HepG2 (cell line): ENCODE measurements around the gene TBC1D30. TPM values are rescaled to one million over a fixed set of nuclear protein-coding genes. Genes with fewer than 3 reads are reported as not detected.

Experiments
- ATAC-seq: fragments of 200-7000 bp; cut with Tn5 transposase; 3 replicates; pipeline ENCODE4 v1.9.1; 2020; ENCODE audit warnings: mild to moderate bottlenecking, moderate library complexity
- BruUV-seq: library from RNA; stranded (reverse); fragments of 400-500 nt; replicated peaks from 2 replicates; lab custom pipeline; 2021; lab: Mats Ljungman, UMichigan
- CTCF ChIA-PET: fragments of 300-600 bp; formaldehyde crosslinking; extraction: SDS; loops from one replicate; lab custom pipeline; 2021; ENCODE audit warnings: low total read pairs, inconsistent platforms, low intra/inter-chr PET ratio; lab: Yijun Ruan, JAX
- POLR2A ChIA-PET: fragments of 350-600 bp; sonication (Branson Sonifier 250); formaldehyde crosslinking; loops from one replicate; lab custom pipeline; 2020; ENCODE audit warnings: antibody characterized with exemption, inconsistent platforms; lab: Yijun Ruan, JAX
- DNase-seq: peaks from one replicate; pipeline ENCODE4 v3.0.0-alpha.2; 2015; ENCODE audit warnings: low spot score
- FAIRE-seq: peaks from 3 replicates; lab custom pipeline; 2011; peaks lifted over from hg19 to GRCh38; lab: Jason Lieb, UNC
- H2AFZ ChIP-seq: one replicate; pipeline ENCODE4 v1.6.1; 2011; ENCODE audit warnings: low read length, inconsistent platforms
- H3K27ac ChIP-seq: fragments of 300-600 bp; 3 replicates; pipeline ENCODE4 v1.8.0; 2011; ENCODE audit warnings: mixed run types, mild to moderate bottlenecking, mixed read lengths, low read length, inconsistent platforms; ENCODE audit not compliant: insufficient read depth; ENCODE audit errors: extremely low read length
- H3K27me3 ChIP-seq, 2 experiments: fragments of 200-600 bp in 1 of 2; 2 replicates in 1 of 2; 3 replicates in 1 of 2; pipeline versions ENCODE4 v1.6.0 to v1.8.0; 2011; ENCODE audit warnings: low read length in 2 of 2, mild to moderate bottlenecking in 2 of 2, moderate library complexity in 2 of 2, inconsistent platforms in 1 of 2; ENCODE audit not compliant: insufficient read depth in 2 of 2, control insufficient read depth in 1 of 2
- H3K36me3 ChIP-seq, 2 experiments: fragments of 200-600 bp in 1 of 2; replicated peaks in 1 of 2; 2 replicates in 1 of 2; 3 replicates in 1 of 2; pipeline versions ENCODE4 v1.5.1 to v1.8.0; 2011; ENCODE audit warnings: low read length in 2 of 2, inconsistent platforms in 1 of 2; ENCODE audit not compliant: insufficient read depth in 2 of 2, control insufficient read depth in 1 of 2
- H3K4me1 ChIP-seq: 2 replicates; pipeline ENCODE4 v1.5.1; 2012; ENCODE audit warnings: low read length, inconsistent platforms; ENCODE audit not compliant: insufficient read depth
- H3K4me2 ChIP-seq: 2 replicates; pipeline ENCODE4 v1.6.0; 2011; ENCODE audit warnings: low read depth, low read length, inconsistent platforms
- H3K4me3 ChIP-seq, 3 experiments: fragments of 200-600 bp in 1 of 3; sonication (generic), shearing (Covaris generic) in 1 of 3; replicated peaks in 1 of 3; 2 replicates each; pipeline ENCODE4 v1.5.1; 2011 to 2016; ENCODE audit warnings: low read length in 3 of 3, inconsistent platforms in 2 of 3, low read depth in 2 of 3, mild to moderate bottlenecking in 2 of 3, control low read depth in 1 of 3, mixed read lengths in 1 of 3; ENCODE audit not compliant: insufficient read depth in 1 of 3
- H3K79me2 ChIP-seq: one replicate; pipeline ENCODE4 v1.6.1; 2011; ENCODE audit warnings: low read length, inconsistent platforms; ENCODE audit not compliant: insufficient read depth
- H3K9ac ChIP-seq: 2 replicates; pipeline ENCODE4 v1.6.0; 2011; ENCODE audit warnings: mild to moderate bottlenecking, low read depth, low read length, inconsistent platforms; ENCODE audit not compliant: insufficient read depth
- H3K9me3 ChIP-seq: 2 replicates; pipeline ENCODE4 v1.5.1; 2012; ENCODE audit warnings: mild to moderate bottlenecking, low read length
- H4K20me1 ChIP-seq: 2 replicates; pipeline ENCODE4 v1.6.0; 2011; ENCODE audit warnings: inconsistent platforms, mild to moderate bottlenecking, low read length, moderate library complexity; ENCODE audit not compliant: insufficient read depth
- CHCHD3 ChIP-seq: sonication (generic); formaldehyde crosslinking; IDR thresholded peaks from 2 replicates; pipeline ENCODE4 v1.8.0; 2022; ENCODE audit warnings: mild to moderate bottlenecking, missing genetic modification reagents, moderate library complexity
- DPF2 ChIP-seq: sonication (generic); formaldehyde crosslinking; IDR thresholded peaks from 2 replicates; pipeline ENCODE4 v1.4.0; 2020; ENCODE audit warnings: mild to moderate bottlenecking, low read depth, missing genetic modification reagents, borderline replicate concordance
- ELF3 ChIP-seq: IDR thresholded peaks from 2 replicates; pipeline ENCODE4 v1.6.1; 2016; ENCODE audit warnings: missing genetic modification reagents, missing compliant biosample characterization
- ERF ChIP-seq: IDR thresholded peaks from 2 replicates; pipeline ENCODE4 v1.6.1; 2018; ENCODE audit warnings: missing biosample characterization, missing genetic modification reagents
- FOSL2 ChIP-seq: sonication (generic); formaldehyde crosslinking; IDR thresholded peaks from 2 replicates; pipeline ENCODE4 v1.4.0; 2020; ENCODE audit warnings: missing genetic modification reagents
- FOXA1 ChIP-seq, 2 experiments: fragments of 450-650 bp in 1 of 2; sonication (generic) in 1 of 2; formaldehyde crosslinking in 1 of 2; IDR thresholded peaks; 2 replicates each; pipeline versions ENCODE4 v1.4.0 to v1.6.1; 2016 to 2020; ENCODE audit warnings: missing genetic modification reagents in 1 of 2
- HOXD1 ChIP-seq: sonication (generic); formaldehyde crosslinking; IDR thresholded peaks from 2 replicates; pipeline ENCODE4 v1.5.0; 2020; ENCODE audit warnings: missing genetic modification reagents
- MAFG ChIP-seq: sonication (generic); formaldehyde crosslinking; IDR thresholded peaks from 2 replicates; pipeline ENCODE4 v1.5.1; 2020; ENCODE audit warnings: mild to moderate bottlenecking, missing genetic modification reagents
- NCOA5 ChIP-seq: sonication (generic); formaldehyde crosslinking; IDR thresholded peaks from 2 replicates; pipeline ENCODE4 v1.4.0; 2020; ENCODE audit warnings: missing genetic modification reagents
- SALL2 ChIP-seq: sonication (generic); formaldehyde crosslinking; IDR thresholded peaks from 2 replicates; pipeline ENCODE4 v1.8.1; 2023; ENCODE audit warnings: mild to moderate bottlenecking, missing genetic modification reagents, inconsistent platforms
- ZBTB44 ChIP-seq: sonication (generic); formaldehyde crosslinking; IDR thresholded peaks from 2 replicates; pipeline ENCODE4 v1.4.0; 2020; ENCODE audit warnings: missing genetic modification reagents
- ZGPAT ChIP-seq: IDR thresholded peaks from 2 replicates; pipeline ENCODE4 v1.6.1; 2016; ENCODE audit warnings: mild to moderate bottlenecking
- ZKSCAN5 ChIP-seq: sonication (generic); formaldehyde crosslinking; IDR thresholded peaks from 2 replicates; pipeline ENCODE4 v1.5.1; 2020; ENCODE audit warnings: mild to moderate bottlenecking, missing genetic modification reagents
- ZNF350 ChIP-seq: sonication (generic); formaldehyde crosslinking; IDR thresholded peaks from 2 replicates; pipeline ENCODE4 v1.4.0; 2020; ENCODE audit warnings: mild to moderate bottlenecking, low read depth, missing genetic modification reagents, borderline replicate concordance
- ZNF790 ChIP-seq: sonication (generic); formaldehyde crosslinking; IDR thresholded peaks from 2 replicates; pipeline ENCODE4 v1.8.0; 2022; ENCODE audit warnings: missing genetic modification reagents, mild to moderate bottlenecking, borderline replicate concordance
- WGBS: methylation state at CpG from one replicate; pipeline ENCODE4 v1.1.6; 2017; ENCODE audit warnings: low lambda C conversion rate; 5-methylcytosine and 5-hydroxymethylcytosine counted together
- in situ Hi-C: cut with HindIII; loops from 2 replicates; pipeline ENCODE4 v1.10.0; 2017; ENCODE audit warnings: low pct_unique_long_range_greater_than_20kb; ENCODE audit not compliant: extremely low pct_ligation_motif_present
- intact Hi-C: fragments of 100-400 bp; cut with micrococcal nuclease; formaldehyde crosslinking; loops from one replicate; pipeline ENCODE4 v1.10.0; 2022; ENCODE audit not compliant: unreplicated experiment
- polyA plus RNA-seq, 8 experiments: library from polyadenylated mRNA; depleted of rRNA in 3 of 8; stranded (reverse) in 7 of 8; unstranded in 1 of 8; fragments of >200 nt; fragmentation: Illumina TruSeq in 4 of 8; extraction: Trizol in 4 of 8; gene quantifications; 2 replicates each; pipeline versions ENCODE4 v1.2.1 to v1.2.3, GENCODE V29; 2011 to 2016; ENCODE audit warnings: low read depth in 4 of 8, missing spikeins in 1 of 8, mixed read lengths in 1 of 8; ENCODE audit not compliant: insufficient read depth in 1 of 8
- total RNA-seq, 5 experiments: library from RNA; depleted of rRNA; stranded (reverse); fragments of >200 nt; fragmentation: Illumina TruSeq; extraction: Trizol; gene quantifications; 2 replicates each; pipeline ENCODE4 v1.2.3, GENCODE V29; 2016; ENCODE audit warnings: low read depth in 1 of 5
- TF ChIP-seq, protein P1 (sequence below): IDR thresholded peaks from 2 replicates; pipeline ENCODE4 v1.6.1; 2016; ENCODE audit warnings: missing biosample characterization, missing genetic modification reagents, low read depth

TBC1D30 gene
- total and polyA plus RNA-seq, 2 of the 13 experiments (the other 11 are each of a cell fraction or from before 2014, with no cell fraction given) = 0.42 to 0.67 TPM

DNA sequence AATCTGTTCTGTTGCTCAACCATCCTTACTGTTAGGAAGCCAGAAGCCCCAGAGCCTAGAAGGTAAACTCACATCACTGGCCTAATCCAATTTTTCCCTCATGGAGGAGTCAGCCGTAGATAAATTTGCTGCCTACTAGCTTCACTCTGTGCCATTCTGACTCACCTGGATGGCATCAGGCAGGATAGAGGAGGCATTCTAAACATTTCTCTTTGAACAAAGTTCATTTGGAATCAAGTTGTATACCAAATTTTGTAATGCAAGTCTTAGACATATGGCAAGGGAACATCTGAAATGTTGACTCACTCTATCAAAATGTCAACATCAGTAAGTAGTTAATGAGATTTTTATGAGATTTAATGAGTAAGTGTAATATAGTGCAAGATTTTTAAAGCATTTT, 13.6 kb upstream of the TBC1D30 start:
- ChIA-PET CTCF (no interaction called here), POLR2A (no interaction called here)
- no peaks in the 10 kb centered on the region for H3K36me3 ChIP-seq
- no peaks in the 10 kb centered on the region for H3K79me2 ChIP-seq
- H3K27me3 ChIP-seq = no peaks in the 10 kb centered on the region; a peak in 1 of 5 replicates
- H3K4me1 ChIP-seq = 0 out of 2 replicates have a peak, but pooled peaks cover 7% of the 10 kb centered on the region
- TF ChIP-seq FOXA1 (IDR thresholded peaks at IDR 0.05) = no peak
- no peak for TF ChIP-seq FOXA1 (CRISPR knock-in tag; IDR thresholded peaks at IDR 0.05)
- no peak for TF ChIP-seq ZKSCAN5 (CRISPR knock-in tag)
- TF ChIP-seq FOSL2 (CRISPR knock-in tag) = 0 out of 2 replicates have a peak, but pooled peaks have one; percentile 15
- no peak overlapping the region for H3K4me3 ChIP-seq
- no peaks in the 10 kb centered on the region for H3K9me3 ChIP-seq
- H3K4me2 ChIP-seq = no peak overlapping the region
- no peak overlapping the region for H3K9ac ChIP-seq
- FAIRE-seq (no peak), DNase-seq (no peak), ATAC-seq (no peak)
- in situ Hi-C loops (no loop called here), intact Hi-C loops (no loop called here)
- 19% methylated on average over 1 of the region's 1 CpG for WGBS
- BruUV-seq = no TSS peak
- no peak overlapping the region for H2AFZ ChIP-seq
- no peak overlapping the region for H3K27ac ChIP-seq
- H4K20me1 ChIP-seq = no peaks in the 10 kb centered on the region

DNA sequence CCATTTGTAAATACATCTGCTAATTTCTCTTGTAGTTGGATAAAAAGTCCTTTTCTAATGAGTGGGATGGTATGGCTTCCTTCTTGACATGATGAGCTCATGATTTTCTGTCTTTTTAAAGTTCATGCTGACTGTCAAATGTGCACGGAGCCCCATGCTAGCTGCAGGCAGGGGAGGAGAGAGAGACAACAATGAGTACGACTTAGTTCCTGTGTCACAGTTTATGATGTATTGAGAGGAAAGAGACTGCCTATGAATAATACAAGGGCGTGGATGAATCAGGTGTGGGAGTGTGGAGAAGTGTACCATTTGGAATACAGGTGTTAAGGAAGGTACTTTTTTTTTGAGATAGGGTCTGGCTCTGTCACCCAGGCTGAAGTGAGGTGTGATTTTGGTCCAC, 10.7 kb upstream of the TBC1D30 start:
- DNase-seq = no peak
- in situ Hi-C loops = no loop called here
- Histone ChIP-seq H4K20me1 (no peaks in the 10 kb centered on the region), H3K9me3 (no peaks in the 10 kb centered on the region), H3K4me1 (peaks cover 19% of the 10 kb centered on the region), H3K4me3 (no peak overlapping the region), H3K27me3 (no peaks in the 10 kb centered on the region; a peak in 1 of 5 replicates), H2AFZ (no peak overlapping the region), H3K79me2 (no peaks in the 10 kb centered on the region), H3K27ac (no peak overlapping the region), H3K9ac (no peak overlapping the region), H3K4me2 (no peak overlapping the region), H3K36me3 (no peaks in the 10 kb centered on the region)
- ChIA-PET POLR2A (no interaction called here), CTCF (no interaction called here)
- no TSS peak for BruUV-seq
- FAIRE-seq = no peak
- intact Hi-C loops = no loop called here
- 75% methylated on average over 3 of the region's 3 CpGs for WGBS
- no peak for ATAC-seq
- TF ChIP-seq NCOA5 (CRISPR knock-in tag) (no peak), CHCHD3 (no peak), ZGPAT (CRISPR knock-in tag) (no peak), HOXD1 (CRISPR knock-in tag) (no peak), SALL2 (no peak), ZNF790 (CRISPR knock-in tag) (no peak), ELF3 (CRISPR knock-in tag) (no peak), DPF2 (CRISPR knock-in tag) (no peak), ERF (CRISPR knock-in tag) (no peak), MAFG (CRISPR knock-in tag) (no peak), ZNF350 (no peak), ZBTB44 (CRISPR knock-in tag) (no peak)
- TF ChIP-seq, protein P1, sequence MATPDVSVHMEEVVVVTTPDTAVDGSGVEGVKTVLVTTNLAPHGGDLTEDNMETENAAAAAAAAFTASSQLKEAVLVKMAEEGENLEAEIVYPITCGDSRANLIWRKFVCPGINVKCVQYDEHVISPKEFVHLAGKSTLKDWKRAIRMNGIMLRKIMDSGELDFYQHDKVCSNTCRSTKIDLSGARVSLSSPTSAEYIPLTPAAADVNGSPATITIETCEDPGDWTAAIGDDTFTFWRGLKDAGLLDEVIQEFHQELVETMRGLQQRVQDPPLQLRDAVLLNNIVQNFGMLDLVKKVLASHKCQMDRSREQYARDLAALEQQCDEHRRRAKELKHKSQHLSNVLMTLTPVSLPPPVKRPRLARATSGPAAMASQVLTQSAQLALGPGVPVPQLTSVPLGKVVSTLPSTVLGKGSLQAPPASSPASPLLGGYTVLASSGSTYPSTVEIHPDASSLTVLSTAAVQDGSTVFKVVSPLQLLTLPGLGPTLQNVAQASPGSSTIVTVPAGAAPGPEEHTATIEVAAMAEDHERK = no peak
